ENCODE results near the gene CATSPERZ.

Gene CATSPERZ

DNA sequence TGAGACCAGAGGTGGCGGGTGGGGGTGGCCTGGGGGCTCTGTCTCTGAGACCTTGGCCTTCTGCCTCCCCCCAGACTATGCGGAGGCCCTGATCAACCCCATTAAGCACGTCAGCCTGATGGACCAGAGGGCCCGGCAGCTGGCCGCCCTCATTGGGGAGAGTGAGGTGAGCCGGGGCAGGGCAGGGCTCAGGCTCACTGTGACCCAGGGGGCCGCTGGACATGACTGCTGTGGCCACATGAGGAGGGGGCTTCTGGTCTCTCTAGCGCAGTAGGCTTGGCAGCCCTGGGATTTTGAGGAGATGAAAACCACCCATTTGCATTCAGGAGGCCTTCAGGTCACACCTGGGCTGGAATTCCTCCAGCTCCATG lies 36.2 kb upstream of the CATSPERZ start:
- DNase-seq (ENCODE audit: low read depth, low spot score), result no peak

DNA sequence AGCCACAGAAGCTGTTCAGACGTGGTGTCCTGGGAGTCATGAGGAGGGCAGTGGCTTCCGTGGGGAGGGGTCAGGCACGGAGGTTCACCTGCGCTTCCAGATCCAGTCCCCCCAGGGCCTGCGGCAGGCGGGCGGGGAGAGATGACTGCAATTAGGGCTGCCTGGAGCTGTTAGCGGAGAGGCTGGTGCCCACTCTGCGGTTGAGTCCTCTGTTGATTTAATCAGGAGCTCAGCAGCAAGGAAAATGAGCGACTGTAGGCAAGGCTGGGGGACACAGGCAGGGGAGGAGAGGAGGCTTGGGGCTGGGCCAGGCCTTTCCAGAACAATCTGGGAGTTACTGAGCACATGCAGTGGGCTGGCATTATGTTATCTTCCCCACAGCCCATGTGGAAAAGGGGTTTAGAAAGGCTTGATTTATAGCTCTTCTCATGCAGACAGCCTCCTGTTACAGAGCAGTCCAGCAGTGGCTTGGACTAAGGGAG lies 35.7 kb upstream of the CATSPERZ start:
- DNase-seq (ENCODE audit: low read depth, low spot score), result no peak

DNA sequence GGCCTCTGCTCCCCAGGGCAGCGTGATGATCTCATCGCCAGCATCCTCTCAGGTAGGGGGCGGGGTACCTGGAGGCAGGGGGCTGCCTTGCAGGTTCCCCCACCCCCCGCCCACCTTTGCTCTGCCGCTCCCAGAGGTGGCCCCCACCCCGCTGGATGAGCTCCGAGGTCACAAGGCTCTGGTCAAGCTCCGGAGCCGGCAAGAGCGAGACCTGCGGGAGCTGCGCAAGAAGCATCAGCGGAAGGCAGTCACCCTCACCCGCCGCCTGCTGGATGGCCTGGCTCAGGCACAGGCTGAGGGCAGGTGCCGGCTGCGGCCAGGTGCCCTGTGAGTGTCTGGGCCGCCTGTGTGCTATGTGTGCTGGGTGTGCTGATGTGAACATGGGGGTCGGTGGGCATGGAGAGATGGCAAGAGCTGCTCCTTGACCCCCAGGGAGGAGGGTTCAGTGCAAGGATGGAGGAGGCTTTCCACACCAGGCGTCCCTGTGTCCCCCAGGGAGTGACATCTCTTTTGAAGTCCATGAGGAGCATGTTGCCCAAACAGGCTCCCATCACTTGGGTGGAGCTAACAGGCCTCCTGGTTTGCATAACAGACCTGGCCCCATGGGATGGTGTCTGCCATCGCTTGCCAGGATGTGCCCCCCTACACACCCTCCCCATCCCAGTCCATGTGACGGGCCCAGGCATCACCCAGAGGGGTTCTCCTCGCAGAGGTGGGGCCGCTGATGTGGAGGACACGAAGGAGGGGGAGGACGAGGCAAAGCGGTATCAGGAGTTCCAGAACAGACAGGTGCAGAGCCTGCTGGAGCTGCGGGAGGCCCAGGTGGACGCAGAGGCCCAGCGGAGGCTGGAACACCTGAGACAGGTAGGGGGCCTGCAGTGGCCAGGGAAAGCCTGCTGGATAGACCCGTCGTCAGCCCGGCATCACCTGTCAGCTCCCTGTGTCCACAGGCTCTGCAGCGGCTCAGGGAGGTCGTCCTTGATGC lies 34.7 kb upstream of the CATSPERZ start:
- DNase-seq (ENCODE audit: low read depth, low spot score), result no peak

DNA sequence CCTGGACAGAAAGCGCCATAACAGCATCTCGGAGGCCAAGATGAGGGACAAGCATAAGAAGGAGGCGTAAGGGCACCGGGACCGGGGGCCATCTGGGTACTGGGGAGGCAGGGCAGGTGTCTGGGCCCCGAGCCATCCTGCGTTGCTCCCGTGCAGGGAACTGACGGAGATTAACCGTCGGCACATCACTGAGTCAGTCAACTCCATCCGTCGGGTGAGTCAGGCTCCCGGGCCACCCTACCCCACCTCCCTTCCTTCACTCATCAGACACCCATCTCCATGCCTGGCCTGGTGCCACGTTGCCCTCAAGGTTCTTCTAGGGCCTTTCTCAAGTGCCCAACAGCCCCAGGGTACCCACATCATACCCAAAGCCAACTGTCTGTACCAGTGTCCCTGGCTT lies 33.8 kb upstream of the CATSPERZ start:
- DNase-seq (ENCODE audit: low read depth, low spot score), result no peak

DNA sequence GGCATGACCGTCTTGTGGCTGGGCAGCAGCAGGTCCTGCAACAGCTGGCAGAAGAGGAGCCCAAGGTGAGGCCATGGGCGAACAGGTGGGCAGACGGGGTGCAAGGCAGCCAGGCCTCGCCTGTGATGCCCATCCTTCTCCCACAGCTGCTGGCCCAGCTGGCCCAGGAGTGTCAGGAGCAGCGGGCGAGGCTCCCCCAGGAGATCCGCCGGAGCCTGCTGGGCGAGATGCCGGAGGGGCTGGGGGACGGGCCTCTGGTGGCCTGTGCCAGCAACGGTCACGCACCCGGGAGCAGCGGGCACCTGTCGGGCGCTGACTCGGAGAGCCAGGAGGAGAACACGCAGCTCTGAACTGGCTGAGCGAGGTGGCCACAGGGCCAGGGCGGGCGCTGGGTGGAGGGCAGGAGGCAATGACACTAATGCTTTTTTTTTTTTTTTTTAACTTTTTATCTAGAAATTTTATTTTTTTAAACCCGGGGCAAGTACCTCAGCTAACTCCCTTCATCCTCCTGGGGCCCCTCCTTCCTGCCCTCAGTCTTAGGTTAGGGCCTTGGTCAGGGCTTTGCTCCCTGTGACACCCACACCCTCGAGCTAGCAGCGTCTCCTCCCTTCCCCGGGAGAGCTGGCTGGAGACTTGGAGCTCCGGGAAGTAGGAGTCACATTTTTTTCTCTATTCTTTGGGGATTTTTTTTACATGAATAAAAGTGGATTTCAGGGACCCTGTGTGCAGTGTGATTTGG lies 32.8 kb upstream of the CATSPERZ start:
- DNase-seq (ENCODE audit: low read depth, low spot score), result no peak

DNA sequence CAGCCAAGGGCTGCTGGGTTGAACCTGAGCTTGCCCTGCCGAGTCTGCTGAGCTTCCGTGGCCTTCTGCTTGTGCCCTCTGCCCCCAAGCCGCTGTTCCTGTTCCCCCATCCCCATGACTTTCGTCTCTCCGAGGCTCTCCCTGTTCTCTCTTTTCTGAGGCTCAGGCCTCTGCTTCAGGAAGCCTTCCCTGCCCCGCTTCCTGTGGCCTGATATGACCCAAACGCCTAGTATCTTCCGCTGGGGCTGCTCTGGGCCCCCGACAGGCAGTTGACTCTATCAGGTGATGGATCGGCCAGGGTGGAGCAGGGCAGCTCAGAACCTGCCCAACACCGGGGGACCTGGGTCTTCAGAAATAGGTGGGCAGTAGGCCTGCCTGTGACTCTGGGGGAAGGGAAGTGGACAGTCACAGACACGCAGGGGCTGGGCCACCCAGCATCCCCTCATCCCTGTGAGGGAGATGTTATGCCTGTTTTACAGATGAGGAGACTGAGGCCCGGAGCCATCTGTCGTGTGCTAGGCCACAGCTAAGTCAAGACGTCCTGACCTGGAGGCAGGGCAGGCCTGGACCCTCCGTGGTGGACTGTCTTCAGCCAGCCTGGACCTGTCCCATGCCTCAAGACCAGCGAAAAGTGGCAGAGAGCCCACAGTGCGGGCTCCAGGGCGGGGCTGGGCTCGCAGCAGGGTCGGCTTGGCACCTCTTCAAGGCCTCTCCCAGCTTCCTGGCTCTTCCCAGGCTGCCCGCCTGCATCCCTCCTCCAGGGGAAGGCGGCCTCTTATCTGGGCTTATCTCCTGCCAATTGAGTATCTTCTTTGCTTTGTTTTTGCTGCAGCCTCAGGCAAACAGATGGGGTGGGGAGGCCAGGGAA lies 31.9 kb upstream of the CATSPERZ start:
- DNase-seq (ENCODE audit: low read depth, low spot score), result no peak

DNA sequence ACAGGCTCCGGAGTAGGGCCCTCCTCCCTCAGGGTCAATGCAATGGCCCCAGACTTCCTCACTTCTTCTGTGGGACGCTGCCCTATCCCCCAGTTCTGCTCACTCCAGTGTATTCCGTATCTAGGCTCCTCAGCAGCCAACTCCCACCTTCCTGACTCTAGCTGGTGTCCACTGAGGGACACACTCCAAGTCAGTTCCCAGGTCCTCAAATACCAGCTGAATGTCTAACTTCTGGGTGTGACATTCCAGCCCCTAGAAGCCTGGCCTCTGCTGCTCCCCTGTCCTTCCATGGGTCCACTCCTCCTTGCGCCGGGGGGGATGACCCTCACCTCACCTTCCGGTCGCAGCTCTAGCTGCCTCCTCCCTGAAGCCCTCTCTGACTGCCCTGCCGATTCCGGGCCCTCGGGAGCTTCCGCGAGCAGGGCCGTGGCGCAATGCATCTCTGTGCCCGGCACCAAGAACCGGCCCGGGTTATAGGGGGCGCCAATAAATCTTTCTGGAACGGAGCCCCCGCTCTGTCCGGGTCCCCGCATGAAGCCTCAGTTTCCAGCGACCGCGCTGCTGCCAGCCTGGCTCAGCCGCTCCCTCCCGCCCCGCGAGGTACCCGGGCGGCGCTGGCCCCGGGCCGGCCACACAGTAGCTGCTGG lies 31.1 kb upstream of the CATSPERZ start:
- DNase-seq (ENCODE audit: low read depth, low spot score), result no peak

DNA sequence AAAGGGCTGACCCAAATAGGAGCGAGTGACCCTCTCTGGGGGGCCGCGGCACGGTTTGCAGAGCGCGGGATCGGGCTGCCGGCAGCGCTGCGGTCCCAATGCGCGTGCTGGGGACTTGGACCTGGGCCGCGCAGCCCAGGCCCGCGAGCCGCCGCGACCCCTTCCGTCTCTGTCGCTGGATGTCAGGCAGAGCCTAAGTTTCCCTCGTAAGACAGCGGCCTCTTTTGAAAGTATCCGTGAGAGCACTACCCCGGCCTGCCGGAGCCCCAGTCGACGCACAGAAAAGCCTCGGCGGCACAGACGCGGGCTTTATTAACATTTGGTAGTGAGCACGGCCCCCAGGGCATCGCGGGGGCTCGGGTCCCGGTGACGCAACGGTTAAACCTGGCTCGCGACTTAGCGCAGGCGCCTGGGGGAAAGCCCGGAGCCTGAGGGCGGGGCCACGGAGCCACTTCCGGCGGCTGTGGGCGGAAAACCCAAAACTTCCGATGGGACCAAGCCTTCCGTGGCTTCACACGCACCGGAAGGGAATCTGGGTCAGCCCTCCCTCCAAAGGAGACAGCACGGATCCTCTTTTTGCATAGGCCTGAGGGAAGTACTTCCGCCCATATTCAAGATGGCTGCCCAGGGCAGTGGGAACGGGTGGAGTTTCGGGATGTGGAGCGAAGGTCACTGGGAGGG lies 30.5 kb upstream of the CATSPERZ start:
- peak; percentile 95 for DNase-seq (ENCODE audit: low read depth, low spot score)

DNA sequence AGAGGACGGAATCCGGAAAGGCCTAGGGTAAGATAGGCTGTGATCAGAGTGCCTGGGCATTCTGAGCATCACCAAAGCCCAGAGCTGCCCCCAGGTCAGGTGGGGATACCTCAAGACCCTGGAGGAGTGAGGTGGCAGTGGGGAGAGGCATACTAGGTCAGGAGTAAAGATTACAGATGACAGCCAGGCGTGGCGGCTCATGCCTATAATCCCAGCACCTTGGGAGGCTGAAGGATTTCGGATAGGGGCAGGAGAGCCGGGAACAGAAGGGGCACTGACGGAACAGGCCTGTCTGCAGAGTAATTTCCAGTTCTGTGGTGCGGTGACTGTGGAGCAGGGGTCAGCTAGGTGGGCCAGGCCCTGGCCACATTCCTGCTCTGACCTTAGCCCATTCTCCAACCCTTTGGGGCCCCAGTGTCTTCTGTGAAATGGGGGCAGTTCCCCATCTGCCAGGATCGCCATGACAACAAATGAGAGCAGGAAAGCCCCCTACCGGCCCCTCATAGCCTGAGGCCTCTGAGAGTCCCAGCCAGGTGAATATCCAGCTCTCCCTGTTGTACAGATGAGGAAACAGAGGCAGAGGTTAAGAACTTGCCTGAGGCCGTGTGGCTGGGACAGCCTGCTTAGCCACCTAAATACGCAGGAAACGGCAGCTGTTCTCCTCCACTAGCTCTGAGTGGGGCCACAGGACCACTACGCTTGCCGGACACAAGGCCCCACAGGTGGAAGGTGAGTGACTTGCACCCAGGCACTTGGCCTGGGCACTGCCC lies 24.9 kb upstream of the CATSPERZ start:
- DNase-seq (ENCODE audit: low read depth, low spot score), result no peak

DNA sequence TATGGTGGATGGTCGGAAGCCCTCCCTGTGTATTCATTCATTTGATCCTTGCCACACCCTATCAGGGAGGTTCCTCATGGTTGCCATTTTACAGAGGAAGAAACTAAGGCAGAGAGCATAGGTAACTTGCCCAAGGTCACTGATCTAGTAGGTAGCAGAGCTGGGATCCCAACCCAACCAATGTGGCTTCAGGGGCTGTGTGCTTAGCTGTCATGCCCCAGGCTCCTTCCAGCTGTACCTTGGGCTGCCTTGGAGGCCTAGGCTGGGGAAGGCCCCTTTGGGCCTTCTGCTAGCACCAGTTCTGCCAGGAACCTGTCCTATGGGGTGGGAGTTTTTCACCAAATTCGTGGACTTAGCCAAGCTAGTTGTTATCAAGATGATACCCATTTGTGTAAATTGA lies 24.3 kb upstream of the CATSPERZ start:
- DNase-seq (ENCODE audit: low read depth, low spot score), result no peak

DNA sequence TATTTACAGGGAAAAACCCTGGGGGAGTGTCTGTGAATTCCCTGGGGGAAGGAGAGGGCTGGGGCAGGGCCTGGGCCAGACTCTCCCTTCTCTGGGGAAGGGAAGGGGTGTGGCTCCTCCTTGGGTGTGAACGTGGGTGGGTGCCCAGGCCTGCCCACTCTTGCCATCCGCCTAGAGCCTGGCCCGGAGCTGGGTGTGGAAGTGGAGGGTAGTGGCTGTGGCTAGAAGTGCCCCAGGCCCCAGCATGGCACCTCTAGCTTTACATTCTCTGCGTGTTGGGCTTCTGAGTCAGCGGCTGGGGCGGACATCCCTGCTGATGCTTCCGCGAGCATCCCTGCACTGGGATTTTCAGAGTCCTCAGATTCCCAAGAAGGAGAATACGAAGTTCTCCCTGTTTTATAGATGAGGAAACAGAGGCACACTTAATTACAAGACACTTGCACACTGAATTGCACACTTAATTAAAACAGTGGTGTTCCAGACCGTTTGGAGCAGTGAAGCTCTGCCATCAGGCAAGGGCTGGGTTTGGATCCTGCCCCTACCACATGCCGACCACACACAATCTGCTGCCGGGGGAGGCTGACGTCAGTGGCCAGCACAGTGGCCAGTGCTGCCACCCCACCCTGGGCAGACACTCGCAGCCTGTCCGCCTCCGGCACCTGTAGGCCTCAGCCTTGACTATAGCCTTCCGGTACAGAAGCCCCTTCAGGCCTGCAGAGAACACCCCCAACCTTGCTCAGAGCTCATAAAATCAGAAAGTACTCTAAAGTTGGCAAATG lies 23.3 kb upstream of the CATSPERZ start:
- no peak for DNase-seq (ENCODE audit: low read depth, low spot score)

DNA sequence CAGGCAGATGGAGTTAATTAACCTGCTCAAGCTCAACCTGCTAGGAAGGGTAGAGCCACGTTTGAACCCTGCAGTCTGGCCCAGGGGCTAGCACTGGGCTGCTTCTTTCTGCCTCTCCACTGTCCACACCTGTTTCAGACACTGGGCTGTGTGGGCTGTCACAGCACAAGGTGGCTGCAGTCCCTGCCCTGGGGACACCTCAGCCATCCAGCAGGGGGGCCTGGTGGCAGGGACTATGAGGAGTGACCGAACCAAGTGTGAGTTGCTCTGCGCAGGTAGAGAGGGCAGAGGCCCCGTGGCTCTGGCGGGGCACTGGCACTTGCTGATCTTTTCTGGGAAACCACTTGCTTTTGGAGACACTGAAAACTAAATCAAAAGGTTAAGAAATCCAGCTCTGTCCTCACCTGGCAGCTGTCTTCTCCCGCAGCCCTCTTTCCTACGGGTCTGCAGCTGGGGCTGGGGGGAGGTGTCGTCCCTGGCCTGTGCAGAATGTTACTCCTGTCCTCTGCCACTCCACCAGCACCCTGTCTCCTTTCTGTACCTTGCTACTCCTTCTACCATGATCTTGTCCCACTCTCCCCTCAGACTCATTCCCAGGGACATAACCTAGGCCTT lies 21.5 kb upstream of the CATSPERZ start:
- DNase-seq (ENCODE audit: low read depth, low spot score), result no peak

DNA sequence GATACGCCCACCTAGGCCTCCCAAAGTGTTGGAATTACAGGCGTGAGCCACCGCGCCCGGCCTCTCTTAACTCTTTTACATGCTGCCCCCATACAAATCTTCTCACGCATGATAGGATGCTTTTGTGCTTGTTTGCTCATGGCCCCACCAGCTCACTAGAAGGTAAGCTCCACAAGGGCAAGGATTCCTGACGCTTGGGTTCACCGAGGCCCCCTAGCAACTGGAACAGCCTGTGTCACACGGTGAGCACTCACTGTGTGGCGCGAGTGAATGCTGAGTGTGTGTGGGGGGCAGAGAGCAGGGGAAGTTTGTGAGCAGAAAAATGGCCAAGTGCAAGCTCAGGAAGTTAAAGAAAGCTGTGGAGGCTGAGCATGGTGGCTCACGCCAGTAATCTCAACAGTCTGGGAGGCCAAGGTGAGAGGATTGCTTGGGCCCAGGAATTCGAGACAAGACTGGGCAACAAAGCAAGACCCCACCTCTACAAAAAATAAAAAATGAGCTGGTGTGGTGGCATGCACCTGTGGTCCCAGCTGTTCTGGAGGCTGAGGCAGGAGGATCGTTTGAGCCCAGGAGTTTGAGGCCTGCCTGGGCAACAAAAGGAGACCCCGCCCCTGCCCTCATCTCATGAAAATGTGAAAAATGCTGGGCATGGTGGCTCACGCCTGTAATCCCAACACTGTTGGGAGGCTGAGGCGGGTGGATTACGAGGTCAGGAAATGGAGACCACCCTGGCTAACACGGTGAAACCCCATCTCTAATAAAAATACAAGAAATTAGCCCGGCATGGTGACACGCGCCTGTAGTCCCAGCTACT lies 18.0 kb upstream of the CATSPERZ start:
- no peak for DNase-seq (ENCODE audit: low read depth, low spot score)

DNA sequence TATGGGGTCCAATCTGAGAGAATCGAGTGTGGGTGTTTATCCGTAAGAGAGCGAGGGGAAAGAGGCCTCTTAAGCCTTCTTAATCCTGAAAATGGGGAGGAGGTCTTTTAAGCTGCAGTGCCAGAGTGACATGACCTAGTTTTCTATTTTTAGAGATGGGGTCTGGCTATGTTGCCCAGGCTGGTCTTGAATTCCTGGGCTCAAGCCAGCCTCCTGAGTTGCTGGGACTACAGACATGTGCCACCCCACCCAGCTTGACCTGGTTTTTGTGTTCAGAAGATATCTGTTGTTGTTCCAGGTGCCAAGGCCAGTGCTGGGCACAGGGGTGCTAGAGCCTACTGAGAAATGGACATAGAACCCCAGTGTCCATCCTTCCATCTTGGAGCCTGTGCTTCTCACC lies 17.1 kb upstream of the CATSPERZ start:
- DNase-seq (ENCODE audit: low read depth, low spot score), result no peak

DNA sequence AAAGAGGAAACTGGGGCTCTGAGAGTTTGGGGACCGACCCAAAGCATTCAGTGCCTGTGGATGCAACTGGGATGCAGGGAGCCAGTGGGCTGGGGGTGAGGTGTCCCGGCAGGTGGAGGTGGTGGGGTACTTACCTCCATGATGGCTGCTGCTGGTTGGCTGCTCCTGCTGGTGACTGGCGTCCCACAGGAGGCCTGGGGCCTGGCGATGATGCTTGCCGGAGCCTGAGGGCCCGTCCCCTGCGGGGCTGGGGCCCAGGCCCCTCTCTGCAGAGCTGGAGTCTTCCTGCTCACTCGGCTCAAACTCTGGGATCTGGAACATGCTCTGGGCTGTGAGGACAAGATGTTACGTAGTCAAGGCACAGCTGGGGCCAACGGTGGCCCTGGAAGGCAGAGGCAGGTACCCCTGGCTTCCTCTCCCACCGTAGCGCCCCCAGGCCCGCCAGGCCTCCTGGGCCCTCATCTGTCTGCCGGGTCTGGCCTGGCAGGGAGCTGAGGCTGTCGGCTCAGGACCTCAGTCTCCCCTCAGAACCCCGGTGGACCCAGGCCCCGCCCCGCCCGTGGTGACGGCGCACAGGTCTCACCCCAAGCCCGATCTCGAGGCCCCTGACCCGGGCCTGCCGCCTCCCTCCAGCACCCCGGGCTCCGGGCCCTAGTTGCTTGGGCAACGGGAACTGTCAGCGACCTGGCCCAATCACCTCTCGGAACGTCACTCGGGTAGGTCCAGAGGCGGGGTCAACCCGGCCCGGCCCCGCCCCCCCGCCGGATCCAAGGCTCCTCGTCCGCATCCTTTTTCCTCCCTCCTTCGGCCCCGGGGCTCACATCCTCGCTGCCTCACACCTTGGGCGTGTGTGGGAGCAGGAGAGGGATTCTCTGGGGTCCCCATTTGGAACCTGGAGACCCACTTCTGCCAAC lies 15.9 kb upstream of the CATSPERZ start, which contains the start of gene BAD:
BAD (minus strand) TSS at position 618 of the 914 bp plus-strand sequence; CDS start at position 321, 297 bp downstream.
- DNase-seq (ENCODE audit: low read depth, low spot score), result peak; percentile 79

Data from activated naive CD8-positive, alpha-beta T cell treated with anti-CD3 and anti-CD28 coated beads, Interleukin-2, amount 50 U/mL, for 16 hours (primary cell).